Measurements from ENCODE around the gene VIPR2. TPM values are rescaled to one million over a fixed set of nuclear protein-coding genes. Genes with fewer than 3 reads are reported as not detected.

VIPR2 gene
- total RNA-seq, 1 experiment from 2014 or later = not detected

DNA sequence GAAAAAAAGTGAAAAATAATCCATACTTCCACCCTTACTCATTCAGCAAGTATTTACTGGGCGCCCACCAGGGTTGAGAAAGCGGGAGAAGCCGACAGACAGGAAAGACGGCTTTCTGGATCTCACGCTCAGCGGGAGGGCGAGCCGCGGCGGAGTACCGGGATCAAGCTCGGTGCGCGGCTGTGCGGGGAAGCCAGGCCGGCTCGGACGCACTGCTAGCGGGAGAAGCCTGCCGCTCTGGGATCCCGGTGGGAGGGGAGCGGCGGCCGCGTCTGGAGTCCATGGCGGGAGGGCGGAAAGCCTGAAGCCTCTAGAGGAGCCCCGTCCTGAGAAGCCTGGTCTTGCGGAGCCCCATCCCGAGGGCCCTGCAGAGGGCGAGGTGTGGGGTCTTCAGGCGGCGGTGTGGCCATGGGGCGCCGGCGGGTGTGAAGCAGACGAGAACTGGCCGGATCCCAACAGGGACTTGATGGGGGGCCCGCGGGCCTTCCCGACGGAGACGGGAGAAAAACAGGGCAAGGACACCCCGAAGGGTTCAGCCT, 82.9 kb downstream of the VIPR2 start:
- Histone ChIP-seq H3K27me3 (replicated peaks; ENCODE audit: insufficient read depth, low read depth, low read length, poor library complexity) (peaks cover 7% of the 10 kb centered on the region), H3K4me1 (ENCODE audit: insufficient read depth, low read length, poor library complexity, severe bottlenecking) (no peaks in the 10 kb centered on the region), H3K9me3 (ENCODE audit: low read depth, low read length, poor library complexity, severe bottlenecking) (no peaks in the 10 kb centered on the region), H3K4me3 (ENCODE audit: low read depth, low read length, poor library complexity, severe bottlenecking) (no peak overlapping the region), H3K27ac (ENCODE audit: low read depth, low read length, poor library complexity, severe bottlenecking) (no peak overlapping the region), H3K36me3 (ENCODE audit: insufficient read depth, low read length, poor library complexity, severe bottlenecking) (no peaks in the 10 kb centered on the region)
- intact Hi-C loops (cut with micrococcal nuclease; ENCODE audit: unreplicated experiment) = no loop called here
- POLR2A ChIA-PET (ENCODE audit: low non-redundant PET) = no interaction called here
- CTCF ChIA-PET = no interaction called here
- DNase-seq (ENCODE audit: low spot score) = no peak
- no TSS peak for BruUV-seq (replicated peaks)
- TF ChIP-seq, protein P1, sequence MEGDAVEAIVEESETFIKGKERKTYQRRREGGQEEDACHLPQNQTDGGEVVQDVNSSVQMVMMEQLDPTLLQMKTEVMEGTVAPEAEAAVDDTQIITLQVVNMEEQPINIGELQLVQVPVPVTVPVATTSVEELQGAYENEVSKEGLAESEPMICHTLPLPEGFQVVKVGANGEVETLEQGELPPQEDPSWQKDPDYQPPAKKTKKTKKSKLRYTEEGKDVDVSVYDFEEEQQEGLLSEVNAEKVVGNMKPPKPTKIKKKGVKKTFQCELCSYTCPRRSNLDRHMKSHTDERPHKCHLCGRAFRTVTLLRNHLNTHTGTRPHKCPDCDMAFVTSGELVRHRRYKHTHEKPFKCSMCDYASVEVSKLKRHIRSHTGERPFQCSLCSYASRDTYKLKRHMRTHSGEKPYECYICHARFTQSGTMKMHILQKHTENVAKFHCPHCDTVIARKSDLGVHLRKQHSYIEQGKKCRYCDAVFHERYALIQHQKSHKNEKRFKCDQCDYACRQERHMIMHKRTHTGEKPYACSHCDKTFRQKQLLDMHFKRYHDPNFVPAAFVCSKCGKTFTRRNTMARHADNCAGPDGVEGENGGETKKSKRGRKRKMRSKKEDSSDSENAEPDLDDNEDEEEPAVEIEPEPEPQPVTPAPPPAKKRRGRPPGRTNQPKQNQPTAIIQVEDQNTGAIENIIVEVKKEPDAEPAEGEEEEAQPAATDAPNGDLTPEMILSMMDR (conservative IDR thresholded peaks at IDR 0.05; ENCODE audit: low read depth, low read length) = no peak
- TF ChIP-seq EZH2 (IDR thresholded peaks at IDR 0.05; ENCODE audit: borderline replicate concordance, low read depth, low read length, poor library complexity, severe bottlenecking) = no peak

DNA sequence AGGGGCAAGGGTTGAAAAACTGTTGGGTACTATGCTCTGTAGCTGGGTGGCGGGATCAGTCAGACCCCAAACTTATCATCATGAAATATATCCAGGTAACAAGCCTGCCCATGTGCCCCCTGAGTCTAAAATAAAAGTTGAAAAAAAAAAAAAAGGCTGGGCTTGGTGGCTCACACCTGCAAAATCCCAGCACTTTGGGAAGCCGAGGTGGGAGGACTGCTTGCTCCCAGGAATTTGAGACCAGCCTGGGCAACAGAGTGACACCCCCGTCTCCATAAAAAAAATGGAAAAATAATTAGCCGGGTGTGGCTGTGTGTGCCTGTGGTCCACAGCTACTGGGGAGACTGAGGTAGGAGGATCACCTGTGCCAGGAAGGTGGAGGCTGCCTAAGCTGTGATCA, 83.5 kb downstream of the VIPR2 start:
- peaks cover 8% of the 10 kb centered on the region for H3K27me3 ChIP-seq (replicated peaks; ENCODE audit: insufficient read depth, low read depth, low read length, poor library complexity)
- ChIA-PET POLR2A (ENCODE audit: low non-redundant PET) (no interaction called here), CTCF (no interaction called here)
- H3K4me1 ChIP-seq (ENCODE audit: insufficient read depth, low read length, poor library complexity, severe bottlenecking) = no peaks in the 10 kb centered on the region
- no peak for DNase-seq (ENCODE audit: low spot score)
- intact Hi-C loops (cut with micrococcal nuclease; ENCODE audit: unreplicated experiment) = no loop called here
- no peaks in the 10 kb centered on the region for H3K36me3 ChIP-seq (ENCODE audit: insufficient read depth, low read length, poor library complexity, severe bottlenecking)
- no TSS peak for BruUV-seq (replicated peaks)
- TF ChIP-seq EZH2 (IDR thresholded peaks at IDR 0.05; ENCODE audit: borderline replicate concordance, low read depth, low read length, poor library complexity, severe bottlenecking) = no peak
- TF ChIP-seq, protein P1 (conservative IDR thresholded peaks at IDR 0.05; ENCODE audit: low read depth, low read length) = no peak
- no peak overlapping the region for H3K27ac ChIP-seq (ENCODE audit: low read depth, low read length, poor library complexity, severe bottlenecking)
- H3K9me3 ChIP-seq (ENCODE audit: low read depth, low read length, poor library complexity, severe bottlenecking) = no peaks in the 10 kb centered on the region
- no peak overlapping the region for H3K4me3 ChIP-seq (ENCODE audit: low read depth, low read length, poor library complexity, severe bottlenecking)

DNA sequence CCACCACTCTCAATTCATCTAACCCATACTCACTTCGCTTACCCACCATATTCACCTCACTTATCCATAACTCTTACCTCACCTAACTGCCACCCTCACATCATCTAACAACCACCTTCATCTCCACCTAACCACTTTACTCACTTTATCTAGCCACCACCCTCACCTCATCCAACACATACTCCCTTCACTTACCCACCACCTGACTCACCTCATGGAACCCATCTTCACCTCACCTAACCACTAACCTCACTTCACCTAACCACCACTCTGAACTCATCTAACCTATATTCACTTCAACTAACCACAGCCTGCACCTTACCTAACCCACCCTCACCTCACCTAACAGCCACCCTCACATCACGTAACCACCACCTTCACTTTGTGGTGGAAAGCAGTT, 84.2 kb downstream of the VIPR2 start:
- CTCF ChIA-PET = no interaction called here
- TF ChIP-seq, protein P1 (conservative IDR thresholded peaks at IDR 0.05; ENCODE audit: low read depth, low read length) = no peak
- no peak for TF ChIP-seq EZH2 (IDR thresholded peaks at IDR 0.05; ENCODE audit: borderline replicate concordance, low read depth, low read length, poor library complexity, severe bottlenecking)
- intact Hi-C loops (cut with micrococcal nuclease; ENCODE audit: unreplicated experiment) = no loop called here
- BruUV-seq (replicated peaks) = no TSS peak
- Histone ChIP-seq H3K27ac (ENCODE audit: low read depth, low read length, poor library complexity, severe bottlenecking) (no peak overlapping the region), H3K27me3 (replicated peaks; ENCODE audit: insufficient read depth, low read depth, low read length, poor library complexity) (peaks cover 13% of the 10 kb centered on the region), H3K4me3 (ENCODE audit: low read depth, low read length, poor library complexity, severe bottlenecking) (no peak overlapping the region), H3K4me1 (ENCODE audit: insufficient read depth, low read length, poor library complexity, severe bottlenecking) (no peaks in the 10 kb centered on the region), H3K9me3 (ENCODE audit: low read depth, low read length, poor library complexity, severe bottlenecking) (no peaks in the 10 kb centered on the region), H3K36me3 (ENCODE audit: insufficient read depth, low read length, poor library complexity, severe bottlenecking) (no peaks in the 10 kb centered on the region)
- POLR2A ChIA-PET (ENCODE audit: low non-redundant PET) = no interaction called here
- DNase-seq (ENCODE audit: low spot score) = no peak
